K562 (cell line): ENCODE data around the gene RYR1. TPM values are rescaled to one million over a fixed set of nuclear protein-coding genes. Genes with fewer than 3 reads are reported as not detected.

ENCODE experiments used
- ATAC-seq: fragments of 200-7000 bp; cut with Tn5 transposase; 3 replicates; pipeline ENCODE4 v1.9.1; 2020; ENCODE audit warnings: moderate library complexity
- BruUV-seq: library from RNA; stranded (reverse); fragments of 400-500 nt; replicated peaks from 2 replicates; lab custom pipeline; 2021; lab: Mats Ljungman, UMichigan
- CTCF ChIA-PET: fragments of 300-600 bp; formaldehyde crosslinking; extraction: SDS; loops from one replicate; lab custom pipeline; 2021; ENCODE audit warnings: low intra/inter-chr PET ratio; lab: Yijun Ruan, JAX
- POLR2A ChIA-PET: fragments of 300-600, 350-650 bp; sonication (Branson Sonifier 250); formaldehyde crosslinking; extraction: SDS; loops from one replicate; lab custom pipeline; 2021; ENCODE audit warnings: antibody characterized with exemption, inconsistent platforms; lab: Yijun Ruan, JAX
- DNase-seq, 4 experiments: peaks; one replicate each; pipeline versions ENCODE4 v3.0.0 to v3.0.0-alpha.2; 2011 to 2018; ENCODE audit warnings: low spot score in 3 of 4, mixed read lengths in 3 of 4; ENCODE audit errors: extremely low read depth in 1 of 4
- FAIRE-seq: peaks from 2 replicates; lab custom pipeline; 2011; peaks lifted over from hg19 to GRCh38; lab: Jason Lieb, UNC
- H2AFZ ChIP-seq: 2 replicates; pipeline ENCODE4 v1.6.0; 2011; ENCODE audit warnings: low read depth, low read length, control low read depth, inconsistent platforms
- H3K27ac ChIP-seq: fragments of 200-600 bp; 3 replicates; pipeline ENCODE4 v1.8.0; 2011; ENCODE audit warnings: low read depth, mild to moderate bottlenecking, control low read depth, inconsistent platforms, low read length, moderate library complexity, mixed read lengths; ENCODE audit errors: extremely low read depth
- H3K27me3 ChIP-seq, 2 experiments: fragments of 300-600 bp in 1 of 2; 2 replicates in 1 of 2; 3 replicates in 1 of 2; pipeline versions ENCODE4 v1.6.0 to v1.8.0; 2011; ENCODE audit warnings: inconsistent platforms in 2 of 2, low read length in 2 of 2, mild to moderate bottlenecking in 1 of 2, mixed read lengths in 1 of 2, moderate library complexity in 1 of 2; ENCODE audit not compliant: control insufficient read depth in 2 of 2, insufficient read depth in 2 of 2
- H3K36me3 ChIP-seq: fragments of 300-600 bp; 3 replicates; pipeline ENCODE4 v1.8.0; 2011; ENCODE audit warnings: mild to moderate bottlenecking, low read length, inconsistent platforms; ENCODE audit not compliant: control insufficient read depth, insufficient read depth
- H3K4me1 ChIP-seq, 2 experiments: fragments of 200-600 bp in 1 of 2; replicated peaks in 1 of 2; 2 replicates in 1 of 2; 3 replicates in 1 of 2; pipeline versions ENCODE4 v1.5.1 to v1.8.0; 2011; ENCODE audit warnings: inconsistent platforms in 2 of 2, low read length in 2 of 2, mild to moderate bottlenecking in 1 of 2, mixed read lengths in 1 of 2, moderate library complexity in 1 of 2; ENCODE audit not compliant: control insufficient read depth in 2 of 2, insufficient read depth in 2 of 2
- H3K4me2 ChIP-seq: 2 replicates; pipeline ENCODE4 v1.6.1; 2011; ENCODE audit warnings: low read length, control low read depth, inconsistent platforms, mixed read lengths; ENCODE audit not compliant: insufficient read depth
- H3K4me3 ChIP-seq: fragments of 200-600 bp; sonication (generic), shearing (Covaris generic); 2 replicates; pipeline ENCODE4 v1.5.1; 2016; ENCODE audit warnings: control low read depth, inconsistent platforms
- H3K79me2 ChIP-seq: fragments of 200-600 bp; 3 replicates; pipeline ENCODE4 v1.8.0; 2011; ENCODE audit warnings: low read length, inconsistent platforms; ENCODE audit not compliant: control insufficient read depth, insufficient read depth
- H3K9ac ChIP-seq, 2 experiments: 2 replicates each; pipeline versions ENCODE4 v1.6.0 to v1.6.1; 2011; ENCODE audit warnings: low read depth in 2 of 2, low read length in 2 of 2, control low read depth in 1 of 2, inconsistent platforms in 1 of 2, mild to moderate bottlenecking in 1 of 2, mixed read lengths in 1 of 2; ENCODE audit not compliant: insufficient read depth in 1 of 2
- H3K9me1 ChIP-seq: one replicate; pipeline ENCODE4 v1.6.0; 2011; ENCODE audit warnings: inconsistent platforms, mild to moderate bottlenecking, low read length, moderate library complexity; ENCODE audit not compliant: control insufficient read depth, insufficient read depth
- H3K9me3 ChIP-seq: replicated peaks from 2 replicates; pipeline ENCODE4 v1.5.1; 2011; ENCODE audit warnings: low read depth, low read length, inconsistent platforms; ENCODE audit not compliant: control insufficient read depth, insufficient read depth
- H4K20me1 ChIP-seq: replicated peaks from 2 replicates; pipeline ENCODE4 v1.6.1; 2011; ENCODE audit warnings: low read length, inconsistent platforms, mixed read lengths; ENCODE audit not compliant: control insufficient read depth, insufficient read depth
- CBFA2T2 ChIP-seq: fragments of 450-650 bp; conservative IDR thresholded peaks from 2 replicates; pipeline ENCODE4 v1.6.1; 2017; ENCODE audit warnings: mild to moderate bottlenecking
- ETV6 ChIP-seq, 3 experiments: fragments of 150-350 bp in 1 of 3; sonication (generic) in 1 of 3; formaldehyde crosslinking in 1 of 3; IDR thresholded peaks; 2 replicates each; pipeline versions ENCODE4 v1.6.1 to v1.8.0; 2014 to 2022; ENCODE audit warnings: borderline replicate concordance in 2 of 3, low read depth in 2 of 3, antibody characterized with exemption in 1 of 3, low read length in 1 of 3, mild to moderate bottlenecking in 1 of 3, missing genetic modification reagents in 1 of 3
- MTA1 ChIP-seq: fragments of 450-650 bp; IDR thresholded peaks from 2 replicates; pipeline ENCODE4 v1.6.1; 2017; ENCODE audit warnings: borderline replicate concordance
- SIN3A ChIP-seq, 2 experiments: fragments of 150-350 bp in 1 of 2; IDR thresholded peaks; 2 replicates each; pipeline ENCODE4 v1.6.1; 2011 to 2016; ENCODE audit warnings: borderline replicate concordance in 2 of 2, low read depth in 2 of 2, low read length in 2 of 2, mild to moderate bottlenecking in 2 of 2, moderate library complexity in 2 of 2; ENCODE audit not compliant: control insufficient read depth in 1 of 2
- ZBTB5 ChIP-seq: fragments of 450-650 bp; IDR thresholded peaks from 2 replicates; pipeline ENCODE4 v1.6.1; 2017; ENCODE audit warnings: antibody characterized with exemption
- ZNF212 ChIP-seq: fragments of 450-650 bp; formaldehyde crosslinking; IDR thresholded peaks from 2 replicates; pipeline ENCODE4 v1.4.0; 2020; ENCODE audit warnings: mild to moderate bottlenecking
- ZNF239 ChIP-seq: fragments of 250-450 bp; sonication (Bioruptor Pico); IDR thresholded peaks from 2 replicates; pipeline ENCODE4 v1.4.0; 2020; ENCODE audit warnings: mild to moderate bottlenecking
- ZNF707 ChIP-seq: fragments of 250-450 bp; sonication (Bioruptor Pico); conservative IDR thresholded peaks from 2 replicates; pipeline ENCODE4 v1.8.0; 2022; ENCODE audit warnings: inconsistent platforms, mild to moderate bottlenecking, moderate library complexity
- WGBS: fragments of 100-300 bp; shearing (Covaris generic); methylation state at CpG from one replicate; pipeline ENCODE4 v1.1.6; 2016; ENCODE audit warnings: low coverage, mixed read lengths; ENCODE audit not compliant: insufficient coverage; ENCODE audit errors: missing lambda C conversion rate; 5-methylcytosine and 5-hydroxymethylcytosine counted together
- in situ Hi-C: fragments of 300-500 bp; cut with MboI; formaldehyde crosslinking; loops from 4 replicates; pipeline ENCODE4 v1.15.0; 2018; ENCODE audit warnings: inconsistent platforms, mixed read lengths
- intact Hi-C: fragments of 100-400 bp; cut with micrococcal nuclease; formaldehyde crosslinking; loops from 2 replicates; pipeline ENCODE4 v1.14.2; 2022
- polyA plus RNA-seq, 8 experiments: library from polyadenylated mRNA; depleted of rRNA in 4 of 8; stranded (reverse) in 5 of 8; unstranded in 3 of 8; fragments of >200 nt; fragmentation: Nextera tagmentation in 2 of 8; fragmentation: Illumina TruSeq in 1 of 8; extraction: Ambion mirVana in 2 of 8; extraction: Trizol in 1 of 8; gene quantifications; 2 replicates each; pipeline versions ENCODE4 v1.2.1 to v1.2.3, GENCODE V29; 2011 to 2014; ENCODE audit warnings: inconsistent platforms in 1 of 8, missing spikeins in 1 of 8
- total RNA-seq, 7 experiments: library from RNA; depleted of rRNA in 6 of 7; stranded (reverse); fragments of >200 nt in 6 of 7; fragmentation: Illumina TruSeq in 2 of 7; extraction: Trizol in 2 of 7; gene quantifications; 2 replicates each; pipeline versions ENCODE4 v1.2.1 to v1.2.3, GENCODE V29; 2011 to 2021; ENCODE audit warnings: low replicate concordance in 1 of 7

Gene RYR1
- total and polyA plus RNA-seq, 9 of the 15 experiments (the other 6 are each of a cell fraction or from before 2014, with no cell fraction given) = 0.11 to 7.4 (median 3.7) TPM

GRCh38 chr19:38417146-38417543 is 16.3 kb upstream of the RYR1 start:
- DNase-seq (no peak), ATAC-seq (no peak), FAIRE-seq (no peak)
- Histone ChIP-seq H4K20me1 (no peaks in the 10 kb centered on the region), H2AFZ (peak overlapping the region; percentile 82; the same call in 1 of the 2 replicates), H3K4me1 (peaks cover 37 to 58% of the 10 kb centered on the region in 2 experiments), H3K4me2 (peak overlapping the region; percentile 69), H3K4me3 (no peak overlapping the region), H3K79me2 (no peaks in the 10 kb centered on the region), H3K36me3 (no peaks in the 10 kb centered on the region), H3K9ac (peak overlapping the region; percentile 32 to 87; a peak in 3 of 4 replicates), H3K9me1 (peaks cover 2% of the 10 kb centered on the region), H3K27ac (no peak overlapping the region), H3K27me3 (no peaks in the 10 kb centered on the region), H3K9me3 (no peaks in the 10 kb centered on the region)
- 53% methylated on average over 8 of the region's 8 CpGs for whole genome bisulfite sequencing
- TF ChIP-seq ZNF212 (CRISPR knock-in tag) (no peak), ZNF239 (CRISPR knock-in tag) (no peak), MTA1 (no peak), ZBTB5 (no peak), ETV6 (IDR thresholded peaks at IDR 0.05; ENCODE audit: borderline replicate concordance in 1 of 2, low read depth in 2 of 2, low read length in 1 of 2) (no peak), ETV6 (CRISPR knock-in tag; IDR thresholded peaks at IDR 0.05; ENCODE audit: borderline replicate concordance) (no peak), ZNF707 (CRISPR knock-in tag) (no peak), CBFA2T2 (0 out of 2 replicates have a peak, but pooled peaks have one; percentile 18), SIN3A (IDR thresholded peaks at IDR 0.05; ENCODE audit: borderline replicate concordance in 2 of 2, control insufficient read depth in 1 of 2, low read depth in 2 of 2, low read length in 2 of 2) (0 out of 4 replicates have a peak, but pooled peaks of 1 of the 2 experiments have one; percentile 3)
- in situ Hi-C loops (no loop called here), intact Hi-C loops (no loop called here)
- POLR2A ChIA-PET = interaction anchor here (0.6 kb wide), 2 partner anchors 14 to 425 kb away, joined by 3 read pairs; no protein-coding TSS in a partner anchor
- BruUV-seq = no TSS peak
- CTCF ChIA-PET = no interaction called here
